HEK293T (cell line): Measurements from ENCODE around the gene NPC1.

Experiments used
- BHLHE40 ChIP-seq: fragments of 450-650 bp; IDR thresholded peaks from 2 replicates; pipeline ENCODE4 v1.6.1; 2016; ENCODE audit warnings: mild to moderate bottlenecking, moderate library complexity, borderline replicate concordance
- FOXK2 ChIP-seq: fragments of 450-650 bp; IDR thresholded peaks from 2 replicates; pipeline ENCODE4 v1.6.1; 2016; ENCODE audit warnings: mild to moderate bottlenecking
- FOXM1 ChIP-seq: fragments of 450-650 bp; IDR thresholded peaks from 2 replicates; pipeline ENCODE4 v1.6.1; 2017; ENCODE audit warnings: mild to moderate bottlenecking, borderline replicate concordance
- NFRKB ChIP-seq: fragments of 450-650 bp; IDR thresholded peaks from 2 replicates; pipeline ENCODE4 v1.6.1; 2016; ENCODE audit warnings: mild to moderate bottlenecking, moderate library complexity
- SP1 ChIP-seq: fragments of 450-650 bp; IDR thresholded peaks from 2 replicates; pipeline ENCODE4 v1.6.1; 2017
- SUZ12 ChIP-seq: fragments of 450-650 bp; IDR thresholded peaks from 2 replicates; pipeline ENCODE4 v1.6.1; 2016; ENCODE audit warnings: mild to moderate bottlenecking
- TARDBP ChIP-seq: fragments of 450-650 bp; IDR thresholded peaks from 2 replicates; pipeline ENCODE4 v1.6.1; 2016
- TF ChIP-seq, protein P1 (sequence below): fragments of 450-650 bp; IDR thresholded peaks from 2 replicates; pipeline ENCODE4 v1.6.1; 2016

GRCh38 chr18:23531912-23532311 is 54.4 kb downstream of the NPC1 start:
- TF ChIP-seq NFRKB (no peak), SP1 (no peak), TARDBP (no peak), BHLHE40 (no peak), FOXM1 (no peak), SUZ12 (no peak), FOXK2 (no peak)
- TF ChIP-seq, protein P1, sequence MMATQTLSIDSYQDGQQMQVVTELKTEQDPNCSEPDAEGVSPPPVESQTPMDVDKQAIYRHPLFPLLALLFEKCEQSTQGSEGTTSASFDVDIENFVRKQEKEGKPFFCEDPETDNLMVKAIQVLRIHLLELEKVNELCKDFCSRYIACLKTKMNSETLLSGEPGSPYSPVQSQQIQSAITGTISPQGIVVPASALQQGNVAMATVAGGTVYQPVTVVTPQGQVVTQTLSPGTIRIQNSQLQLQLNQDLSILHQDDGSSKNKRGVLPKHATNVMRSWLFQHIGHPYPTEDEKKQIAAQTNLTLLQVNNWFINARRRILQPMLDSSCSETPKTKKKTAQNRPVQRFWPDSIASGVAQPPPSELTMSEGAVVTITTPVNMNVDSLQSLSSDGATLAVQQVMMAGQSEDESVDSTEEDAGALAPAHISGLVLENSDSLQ: no peak
